HCT116 (cell line): ENCODE data around the gene CORO2B.

Source experiments
- CTCF ChIP-seq, 3 experiments: fragments of 200-600 bp in 1 of 3; sonication (generic) in 1 of 3; IDR thresholded peaks in 2 of 3; conservative IDR thresholded peaks in 1 of 3; 2 replicates each; pipeline ENCODE4 v1.5.1; 2012 to 2017; ENCODE audit warnings: low read depth in 2 of 3, low read length in 2 of 3, antibody characterized with exemption in 1 of 3, borderline replicate concordance in 1 of 3, control low read depth in 1 of 3, mild to moderate bottlenecking in 1 of 3, mixed read lengths in 1 of 3, mixed run types in 1 of 3, moderate library complexity in 1 of 3; ENCODE audit not compliant: insufficient read depth in 1 of 3
- POLR2A ChIP-seq: IDR thresholded peaks from 2 replicates; pipeline ENCODE4 v1.7.0; 2011; ENCODE audit warnings: borderline replicate concordance; ENCODE audit not compliant: insufficient read depth, insufficient read length; ENCODE audit errors: extremely low read depth
- REST ChIP-seq: IDR thresholded peaks from 2 replicates; pipeline ENCODE4 v1.6.1; 2012; ENCODE audit warnings: low read depth

GRCh38 chr15:68656438-68656739, 77.6 kb downstream of the CORO2B start:
- TF ChIP-seq POLR2A, result no peak
- TF ChIP-seq REST, result no peak
- TF ChIP-seq CTCF (IDR thresholded peaks at IDR 0.05 in 2 of 3, conservative IDR thresholded peaks at IDR 0.05 in 1 of 3; ENCODE audit: borderline replicate concordance in 1 of 3, insufficient read depth in 1 of 3, low read depth in 2 of 3, low read length in 2 of 3), result no peak
